ENCODE measurements around the gene ADARB2.
"Not testable (repeated sequence)": the region's sequence is repeated elsewhere in the genome, so short reads cannot be mapped to it uniquely, and the experiment has no call there.

The ADARB2 gene

GRCh38 chr10:1173091-1173490 lies 564.2 kb downstream of the ADARB2 start:
- no peak for DNase-seq

- DNase-seq = no peak
Measured at GRCh38 chr10:1172256-1172984, 564.9 kb downstream of the ADARB2 start.

- DNase-seq = no peak
Measured at GRCh38 chr10:1171586-1171985, 565.7 kb downstream of the ADARB2 start.

GRCh38 chr10:1171182-1171581 lies 566.1 kb downstream of the ADARB2 start:
- DNase-seq = no peak

- no peak for DNase-seq
Measured at GRCh38 chr10:1170867-1171180, 566.5 kb downstream of the ADARB2 start.

- no peak for DNase-seq
Measured at GRCh38 chr10:1169981-1170866, 567.1 kb downstream of the ADARB2 start.

- DNase-seq = no peak
Measured at GRCh38 chr10:1169186-1169885, 568.0 kb downstream of the ADARB2 start.

- DNase-seq = no peak
Measured at GRCh38 chr10:1168763-1169162, 568.6 kb downstream of the ADARB2 start.

- no peak for DNase-seq
Measured at GRCh38 chr10:1166828-1167275, 570.5 kb downstream of the ADARB2 start.

GRCh38 chr10:1166101-1166827 lies 571.1 kb downstream of the ADARB2 start:
- no peak for DNase-seq

- DNase-seq = no peak
Measured at GRCh38 chr10:1163831-1164230, 573.5 kb downstream of the ADARB2 start.

- DNase-seq = no peak
Measured at GRCh38 chr10:1163204-1163660, 574.1 kb downstream of the ADARB2 start.

GRCh38 chr10:1162481-1163203 lies 574.7 kb downstream of the ADARB2 start:
- DNase-seq = no peak

GRCh38 chr10:1161315-1161673 lies 576.0 kb downstream of the ADARB2 start:
- DNase-seq = not testable (repeated sequence)

GRCh38 chr10:1160561-1161314 lies 576.6 kb downstream of the ADARB2 start:
- DNase-seq = no peak

- DNase-seq = no peak
Measured at GRCh38 chr10:1159131-1160061, 577.9 kb downstream of the ADARB2 start.

GRCh38 chr10:1158536-1158935 lies 578.8 kb downstream of the ADARB2 start:
- DNase-seq = not testable (repeated sequence)

GRCh38 chr10:1158066-1158465 lies 579.3 kb downstream of the ADARB2 start:
- no peak for DNase-seq

GRCh38 chr10:1157615-1157933 lies 579.8 kb downstream of the ADARB2 start:
- DNase-seq = no peak

GRCh38 chr10:1156921-1157614 lies 580.3 kb downstream of the ADARB2 start:
- DNase-seq = no peak
